OCI-LY7 (cell line): Measurements from ENCODE around the gene SH3PXD2A.

Experiments used
- EZH2phosphoT487 ChIP-seq: fragments of 200-600 bp; sonication (generic); IDR thresholded peaks from 2 replicates; pipeline ENCODE4 v1.6.1; 2018; ENCODE audit warnings: low read depth, borderline replicate concordance, mild to moderate bottlenecking, mixed run types, antibody characterized with exemption, low read length, moderate library complexity, mixed read lengths
- TF ChIP-seq, protein P1 (sequence below): fragments of 200-600 bp; sonication (generic); conservative IDR thresholded peaks from 2 replicates; pipeline ENCODE4 v1.5.1; 2014; ENCODE audit warnings: mild to moderate bottlenecking, antibody characterized with exemption, low read length, moderate library complexity, mixed read lengths

DNA sequence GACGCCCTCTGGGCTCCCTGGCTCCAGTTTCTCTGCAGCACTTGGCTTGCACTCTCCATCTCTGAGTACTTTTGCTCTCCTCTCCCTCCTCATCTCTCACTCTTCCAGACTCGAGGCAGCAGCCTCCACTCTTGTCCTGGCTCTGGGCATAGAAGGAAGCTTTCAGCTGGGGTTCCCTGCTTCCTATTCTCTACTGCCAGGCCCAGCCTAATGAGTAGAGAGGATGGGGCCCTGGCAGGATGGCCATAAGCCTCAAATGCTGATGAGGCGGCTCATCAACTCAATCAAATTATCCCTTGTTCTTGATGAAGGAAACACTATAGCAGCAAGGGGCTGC is 306.1 kb downstream of the SH3PXD2A start:
- TF ChIP-seq, protein P1, sequence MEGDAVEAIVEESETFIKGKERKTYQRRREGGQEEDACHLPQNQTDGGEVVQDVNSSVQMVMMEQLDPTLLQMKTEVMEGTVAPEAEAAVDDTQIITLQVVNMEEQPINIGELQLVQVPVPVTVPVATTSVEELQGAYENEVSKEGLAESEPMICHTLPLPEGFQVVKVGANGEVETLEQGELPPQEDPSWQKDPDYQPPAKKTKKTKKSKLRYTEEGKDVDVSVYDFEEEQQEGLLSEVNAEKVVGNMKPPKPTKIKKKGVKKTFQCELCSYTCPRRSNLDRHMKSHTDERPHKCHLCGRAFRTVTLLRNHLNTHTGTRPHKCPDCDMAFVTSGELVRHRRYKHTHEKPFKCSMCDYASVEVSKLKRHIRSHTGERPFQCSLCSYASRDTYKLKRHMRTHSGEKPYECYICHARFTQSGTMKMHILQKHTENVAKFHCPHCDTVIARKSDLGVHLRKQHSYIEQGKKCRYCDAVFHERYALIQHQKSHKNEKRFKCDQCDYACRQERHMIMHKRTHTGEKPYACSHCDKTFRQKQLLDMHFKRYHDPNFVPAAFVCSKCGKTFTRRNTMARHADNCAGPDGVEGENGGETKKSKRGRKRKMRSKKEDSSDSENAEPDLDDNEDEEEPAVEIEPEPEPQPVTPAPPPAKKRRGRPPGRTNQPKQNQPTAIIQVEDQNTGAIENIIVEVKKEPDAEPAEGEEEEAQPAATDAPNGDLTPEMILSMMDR: no peak
- TF ChIP-seq EZH2phosphoT487: no peak
